GM23338 (cell line): ENCODE results near the gene RGS17. TPM values are rescaled to one million over a fixed set of nuclear protein-coding genes. Genes with fewer than 3 reads are reported as not detected.

ENCODE experiments used
- ATAC-seq: fragments of 200-7000 bp; cut with Tn5 transposase; 3 replicates; pipeline ENCODE4 v1.9.1; 2020
- DNase-seq: peaks from one replicate; pipeline ENCODE4 v3.0.0-alpha.2; 2015; ENCODE audit warnings: low spot score
- H2AFZ ChIP-seq: fragments of 200-600 bp; sonication (generic); 2 replicates; pipeline ENCODE4 v1.8.0; 2016; ENCODE audit warnings: antibody characterized with exemption, mild to moderate bottlenecking, moderate library complexity
- H3F3A ChIP-seq: fragments of 200-600 bp; sonication (generic); replicated peaks from 2 replicates; pipeline ENCODE4 v1.8.0; 2017; ENCODE audit warnings: antibody characterized with exemption, mixed run types, low read depth
- H3K27ac ChIP-seq: fragments of 200-600 bp; sonication (generic); 2 replicates; pipeline ENCODE4 v1.6.1; 2016; ENCODE audit warnings: low read depth
- H3K27me3 ChIP-seq: fragments of 200-600 bp; sonication (generic); 2 replicates; pipeline ENCODE4 v1.8.0; 2016; ENCODE audit warnings: mild to moderate bottlenecking, mixed run types, moderate library complexity; ENCODE audit not compliant: insufficient read depth
- H3K36me3 ChIP-seq: fragments of 200-600 bp; sonication (generic); 2 replicates; pipeline ENCODE4 v1.8.0; 2016; ENCODE audit warnings: mild to moderate bottlenecking; ENCODE audit not compliant: insufficient read depth
- H3K4me1 ChIP-seq: fragments of 200-600 bp; sonication (generic); 2 replicates; pipeline ENCODE4 v1.8.0; 2016; ENCODE audit warnings: mild to moderate bottlenecking, moderate library complexity; ENCODE audit not compliant: insufficient read depth
- H3K4me2 ChIP-seq: fragments of 200-600 bp; sonication (generic); 2 replicates; pipeline ENCODE4 v1.7.1; 2017; ENCODE audit warnings: mixed run types
- H3K4me3 ChIP-seq: fragments of 200-600 bp; sonication (generic); 2 replicates; pipeline ENCODE4 v1.6.1; 2016; ENCODE audit warnings: mixed run types
- H3K79me2 ChIP-seq: fragments of 200-600 bp; sonication (generic); replicated peaks from 2 replicates; pipeline ENCODE4 v1.8.0; 2017; ENCODE audit warnings: mild to moderate bottlenecking; ENCODE audit not compliant: insufficient read depth
- H3K9me2 ChIP-seq: fragments of 200-600 bp; sonication (generic); 2 replicates; pipeline ENCODE4 v1.8.0; 2017; ENCODE audit not compliant: insufficient read depth
- H4K20me1 ChIP-seq: fragments of 200-600 bp; sonication (generic); replicated peaks from 2 replicates; pipeline ENCODE4 v1.8.0; 2017; ENCODE audit warnings: mild to moderate bottlenecking; ENCODE audit not compliant: insufficient read depth
- H3K27ac Mint-ChIP-seq: 2 replicates; pipeline ENCODE4 v1.8.0; 2020; ENCODE audit warnings: inconsistent platforms, mild to moderate bottlenecking, moderate library complexity, mixed read lengths
- H3K27me3 Mint-ChIP-seq: 3 replicates; pipeline ENCODE4 v1.8.0; 2022; ENCODE audit warnings: low read depth, mild to moderate bottlenecking, moderate library complexity, mixed read lengths, inconsistent platforms; ENCODE audit not compliant: insufficient read depth, poor library complexity
- H3K36me3 Mint-ChIP-seq: 3 replicates; pipeline ENCODE4 v1.8.0; 2021; ENCODE audit warnings: low read depth, mild to moderate bottlenecking, inconsistent platforms, moderate library complexity, mixed read lengths
- H3K4me1 Mint-ChIP-seq: 3 replicates; pipeline ENCODE4 v1.8.0; 2020; ENCODE audit warnings: mild to moderate bottlenecking, inconsistent platforms, mixed read lengths
- H3K4me3 Mint-ChIP-seq: 3 replicates; pipeline ENCODE4 v1.8.0; 2021; ENCODE audit warnings: moderate library complexity, mild to moderate bottlenecking, inconsistent platforms, mixed read lengths
- H3K9me3 Mint-ChIP-seq: 3 replicates; pipeline ENCODE4 v1.8.0; 2020; ENCODE audit warnings: moderate library complexity, mild to moderate bottlenecking, inconsistent platforms, mixed read lengths
- CREB1 ChIP-seq: fragments of 250-450 bp; sonication (Bioruptor Pico); IDR thresholded peaks from 2 replicates; pipeline ENCODE4 v1.5.0; 2020; ENCODE audit warnings: low read depth, mild to moderate bottlenecking, moderate library complexity
- EZH2 ChIP-seq: fragments of 200-600 bp; sonication (generic); IDR thresholded peaks from one replicate; pipeline ENCODE4 v1.8.0; 2017; ENCODE audit warnings: antibody characterized with exemption, mild to moderate bottlenecking, low read depth; ENCODE audit not compliant: unreplicated experiment
- EZH2phosphoT487 ChIP-seq: fragments of 200-600 bp; sonication (generic); IDR thresholded peaks from one replicate; pipeline ENCODE4 v1.8.1; 2018; ENCODE audit warnings: antibody characterized with exemption; ENCODE audit not compliant: unreplicated experiment
- JUNB ChIP-seq: IDR thresholded peaks from one replicate; pipeline ENCODE4 v1.6.1; 2016; ENCODE audit warnings: antibody characterized with exemption; ENCODE audit not compliant: unreplicated experiment
- NANOG ChIP-seq: IDR thresholded peaks from 2 replicates; pipeline ENCODE4 v1.6.1; 2016; ENCODE audit warnings: antibody characterized with exemption, borderline replicate concordance
- POLR2AphosphoS5 ChIP-seq: IDR thresholded peaks from 2 replicates; pipeline ENCODE4 v1.6.1; 2016; ENCODE audit warnings: antibody characterized with exemption, low read depth
- STAT1 ChIP-seq: IDR thresholded peaks from one replicate; pipeline ENCODE4 v1.6.1; 2016; ENCODE audit warnings: antibody characterized with exemption; ENCODE audit not compliant: unreplicated experiment
- ZNF114 ChIP-seq: fragments of 250-450 bp; sonication (Bioruptor Pico); IDR thresholded peaks from 2 replicates; pipeline ENCODE4 v1.5.0; 2020; ENCODE audit warnings: mild to moderate bottlenecking, moderate library complexity
- ZNF331 ChIP-seq: fragments of 250-450 bp; sonication (Bioruptor Pico); IDR thresholded peaks from 2 replicates; pipeline ENCODE4 v1.5.0; 2020; ENCODE audit warnings: low read depth, mild to moderate bottlenecking, moderate library complexity
- polyA plus RNA-seq: library from polyadenylated mRNA; unstranded; fragments of >200 nt; fragmentation: Nextera tagmentation; extraction: Ambion mirVana; gene quantifications from 2 replicates; pipeline ENCODE4 v1.2.1, GENCODE V29; 2016
- total RNA-seq: library from RNA; depleted of rRNA; stranded (reverse); fragments of >200 nt; shearing (Covaris generic); gene quantifications from 2 replicates; pipeline ENCODE4 v1.2.3, GENCODE V29; 2014
- TF ChIP-seq, protein P1 (sequence below), 2 experiments: fragments of 200-600 bp in 1 of 2; sonication (generic) in 1 of 2; conservative IDR thresholded peaks; 2 replicates each; pipeline versions ENCODE4 v1.5.1 to v1.6.1; 2016 to 2017; ENCODE audit warnings: antibody characterized with exemption in 2 of 2, low read depth in 2 of 2, mild to moderate bottlenecking in 2 of 2, moderate library complexity in 1 of 2
- TF ChIP-seq, protein P2 (sequence below): IDR thresholded peaks from one replicate; pipeline ENCODE4 v1.6.1; 2018; ENCODE audit warnings: antibody characterized with exemption; ENCODE audit not compliant: unreplicated experiment
- TF ChIP-seq, protein P3 (sequence below): IDR thresholded peaks from 2 replicates; pipeline ENCODE4 v1.6.1; 2016; ENCODE audit warnings: antibody characterized with exemption
- TF ChIP-seq, protein P4 (sequence below): fragments of 250-450 bp; sonication (Bioruptor Pico); IDR thresholded peaks from 2 replicates; pipeline ENCODE4 v1.5.0; 2020; ENCODE audit warnings: mild to moderate bottlenecking, moderate library complexity

RGS17 gene
- total and polyA plus RNA-seq, 2 experiments from 2014 or later: 12.1 to 12.3 TPM

DNA sequence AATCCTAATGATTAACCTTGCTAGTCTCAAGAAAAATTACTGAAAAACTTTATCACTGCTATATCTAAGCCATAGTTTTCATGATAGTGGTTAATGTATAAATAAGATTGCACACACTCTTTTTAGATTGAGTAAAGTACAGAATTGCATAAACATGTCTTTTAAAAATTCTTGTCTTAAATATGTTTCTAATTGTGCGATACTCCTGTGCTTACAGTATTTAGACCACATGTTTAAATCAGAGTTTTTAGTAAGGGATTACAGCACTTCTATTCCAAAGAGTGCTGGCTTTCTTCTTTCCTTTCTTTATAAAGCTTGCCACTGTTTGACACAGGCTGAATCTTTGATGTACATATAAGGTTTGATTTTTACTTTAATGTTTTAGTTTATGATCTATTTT lies 36.8 kb upstream of the RGS17 start:
- Histone ChIP-seq H3K4me1 (no peaks in the 10 kb centered on the region), H3K9me2 (no peaks in the 10 kb centered on the region; the same call in 1 of the 2 replicates), H2AFZ (no peak overlapping the region), H3F3A (no peaks in the 10 kb centered on the region), H3K79me2 (no peaks in the 10 kb centered on the region), H3K4me2 (no peak overlapping the region), H3K27me3 (no peaks in the 10 kb centered on the region), H3K27ac (no peak overlapping the region), H4K20me1 (no peaks in the 10 kb centered on the region), H3K4me3 (no peak overlapping the region), H3K36me3 (no peaks in the 10 kb centered on the region)
- Mint-ChIP-seq H3K27me3 (no peaks in the 10 kb centered on the region), H3K4me3 (no peak overlapping the region), H3K9me3 (no peaks in the 10 kb centered on the region), H3K4me1 (peaks cover 4% of the 10 kb centered on the region; the same call in 2 of the 3 replicates), H3K36me3 (no peaks in the 10 kb centered on the region), H3K27ac (peak overlapping the region; percentile 56; the same call in 1 of the 2 replicates)
- DNase-seq: no peak
- ATAC-seq: no peak
- TF ChIP-seq EZH2phosphoT487 (no peak), STAT1 (no peak), ZNF114 (CRISPR knock-in tag) (no peak), NANOG (no peak), JUNB (no peak), CREB1 (CRISPR knock-in tag) (no peak), EZH2 (no peak), ZNF331 (CRISPR knock-in tag) (no peak), POLR2AphosphoS5 (no peak)
- TF ChIP-seq, protein P1, sequence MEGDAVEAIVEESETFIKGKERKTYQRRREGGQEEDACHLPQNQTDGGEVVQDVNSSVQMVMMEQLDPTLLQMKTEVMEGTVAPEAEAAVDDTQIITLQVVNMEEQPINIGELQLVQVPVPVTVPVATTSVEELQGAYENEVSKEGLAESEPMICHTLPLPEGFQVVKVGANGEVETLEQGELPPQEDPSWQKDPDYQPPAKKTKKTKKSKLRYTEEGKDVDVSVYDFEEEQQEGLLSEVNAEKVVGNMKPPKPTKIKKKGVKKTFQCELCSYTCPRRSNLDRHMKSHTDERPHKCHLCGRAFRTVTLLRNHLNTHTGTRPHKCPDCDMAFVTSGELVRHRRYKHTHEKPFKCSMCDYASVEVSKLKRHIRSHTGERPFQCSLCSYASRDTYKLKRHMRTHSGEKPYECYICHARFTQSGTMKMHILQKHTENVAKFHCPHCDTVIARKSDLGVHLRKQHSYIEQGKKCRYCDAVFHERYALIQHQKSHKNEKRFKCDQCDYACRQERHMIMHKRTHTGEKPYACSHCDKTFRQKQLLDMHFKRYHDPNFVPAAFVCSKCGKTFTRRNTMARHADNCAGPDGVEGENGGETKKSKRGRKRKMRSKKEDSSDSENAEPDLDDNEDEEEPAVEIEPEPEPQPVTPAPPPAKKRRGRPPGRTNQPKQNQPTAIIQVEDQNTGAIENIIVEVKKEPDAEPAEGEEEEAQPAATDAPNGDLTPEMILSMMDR (conservative IDR thresholded peaks at IDR 0.05; ENCODE audit: low read depth in 2 of 2): no peak
- TF ChIP-seq, protein P2, sequence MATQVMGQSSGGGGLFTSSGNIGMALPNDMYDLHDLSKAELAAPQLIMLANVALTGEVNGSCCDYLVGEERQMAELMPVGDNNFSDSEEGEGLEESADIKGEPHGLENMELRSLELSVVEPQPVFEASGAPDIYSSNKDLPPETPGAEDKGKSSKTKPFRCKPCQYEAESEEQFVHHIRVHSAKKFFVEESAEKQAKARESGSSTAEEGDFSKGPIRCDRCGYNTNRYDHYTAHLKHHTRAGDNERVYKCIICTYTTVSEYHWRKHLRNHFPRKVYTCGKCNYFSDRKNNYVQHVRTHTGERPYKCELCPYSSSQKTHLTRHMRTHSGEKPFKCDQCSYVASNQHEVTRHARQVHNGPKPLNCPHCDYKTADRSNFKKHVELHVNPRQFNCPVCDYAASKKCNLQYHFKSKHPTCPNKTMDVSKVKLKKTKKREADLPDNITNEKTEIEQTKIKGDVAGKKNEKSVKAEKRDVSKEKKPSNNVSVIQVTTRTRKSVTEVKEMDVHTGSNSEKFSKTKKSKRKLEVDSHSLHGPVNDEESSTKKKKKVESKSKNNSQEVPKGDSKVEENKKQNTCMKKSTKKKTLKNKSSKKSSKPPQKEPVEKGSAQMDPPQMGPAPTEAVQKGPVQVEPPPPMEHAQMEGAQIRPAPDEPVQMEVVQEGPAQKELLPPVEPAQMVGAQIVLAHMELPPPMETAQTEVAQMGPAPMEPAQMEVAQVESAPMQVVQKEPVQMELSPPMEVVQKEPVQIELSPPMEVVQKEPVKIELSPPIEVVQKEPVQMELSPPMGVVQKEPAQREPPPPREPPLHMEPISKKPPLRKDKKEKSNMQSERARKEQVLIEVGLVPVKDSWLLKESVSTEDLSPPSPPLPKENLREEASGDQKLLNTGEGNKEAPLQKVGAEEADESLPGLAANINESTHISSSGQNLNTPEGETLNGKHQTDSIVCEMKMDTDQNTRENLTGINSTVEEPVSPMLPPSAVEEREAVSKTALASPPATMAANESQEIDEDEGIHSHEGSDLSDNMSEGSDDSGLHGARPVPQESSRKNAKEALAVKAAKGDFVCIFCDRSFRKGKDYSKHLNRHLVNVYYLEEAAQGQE: no peak
- TF ChIP-seq, protein P3, sequence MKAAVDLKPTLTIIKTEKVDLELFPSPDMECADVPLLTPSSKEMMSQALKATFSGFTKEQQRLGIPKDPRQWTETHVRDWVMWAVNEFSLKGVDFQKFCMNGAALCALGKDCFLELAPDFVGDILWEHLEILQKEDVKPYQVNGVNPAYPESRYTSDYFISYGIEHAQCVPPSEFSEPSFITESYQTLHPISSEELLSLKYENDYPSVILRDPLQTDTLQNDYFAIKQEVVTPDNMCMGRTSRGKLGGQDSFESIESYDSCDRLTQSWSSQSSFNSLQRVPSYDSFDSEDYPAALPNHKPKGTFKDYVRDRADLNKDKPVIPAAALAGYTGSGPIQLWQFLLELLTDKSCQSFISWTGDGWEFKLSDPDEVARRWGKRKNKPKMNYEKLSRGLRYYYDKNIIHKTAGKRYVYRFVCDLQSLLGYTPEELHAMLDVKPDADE: no peak
- TF ChIP-seq, protein P4, sequence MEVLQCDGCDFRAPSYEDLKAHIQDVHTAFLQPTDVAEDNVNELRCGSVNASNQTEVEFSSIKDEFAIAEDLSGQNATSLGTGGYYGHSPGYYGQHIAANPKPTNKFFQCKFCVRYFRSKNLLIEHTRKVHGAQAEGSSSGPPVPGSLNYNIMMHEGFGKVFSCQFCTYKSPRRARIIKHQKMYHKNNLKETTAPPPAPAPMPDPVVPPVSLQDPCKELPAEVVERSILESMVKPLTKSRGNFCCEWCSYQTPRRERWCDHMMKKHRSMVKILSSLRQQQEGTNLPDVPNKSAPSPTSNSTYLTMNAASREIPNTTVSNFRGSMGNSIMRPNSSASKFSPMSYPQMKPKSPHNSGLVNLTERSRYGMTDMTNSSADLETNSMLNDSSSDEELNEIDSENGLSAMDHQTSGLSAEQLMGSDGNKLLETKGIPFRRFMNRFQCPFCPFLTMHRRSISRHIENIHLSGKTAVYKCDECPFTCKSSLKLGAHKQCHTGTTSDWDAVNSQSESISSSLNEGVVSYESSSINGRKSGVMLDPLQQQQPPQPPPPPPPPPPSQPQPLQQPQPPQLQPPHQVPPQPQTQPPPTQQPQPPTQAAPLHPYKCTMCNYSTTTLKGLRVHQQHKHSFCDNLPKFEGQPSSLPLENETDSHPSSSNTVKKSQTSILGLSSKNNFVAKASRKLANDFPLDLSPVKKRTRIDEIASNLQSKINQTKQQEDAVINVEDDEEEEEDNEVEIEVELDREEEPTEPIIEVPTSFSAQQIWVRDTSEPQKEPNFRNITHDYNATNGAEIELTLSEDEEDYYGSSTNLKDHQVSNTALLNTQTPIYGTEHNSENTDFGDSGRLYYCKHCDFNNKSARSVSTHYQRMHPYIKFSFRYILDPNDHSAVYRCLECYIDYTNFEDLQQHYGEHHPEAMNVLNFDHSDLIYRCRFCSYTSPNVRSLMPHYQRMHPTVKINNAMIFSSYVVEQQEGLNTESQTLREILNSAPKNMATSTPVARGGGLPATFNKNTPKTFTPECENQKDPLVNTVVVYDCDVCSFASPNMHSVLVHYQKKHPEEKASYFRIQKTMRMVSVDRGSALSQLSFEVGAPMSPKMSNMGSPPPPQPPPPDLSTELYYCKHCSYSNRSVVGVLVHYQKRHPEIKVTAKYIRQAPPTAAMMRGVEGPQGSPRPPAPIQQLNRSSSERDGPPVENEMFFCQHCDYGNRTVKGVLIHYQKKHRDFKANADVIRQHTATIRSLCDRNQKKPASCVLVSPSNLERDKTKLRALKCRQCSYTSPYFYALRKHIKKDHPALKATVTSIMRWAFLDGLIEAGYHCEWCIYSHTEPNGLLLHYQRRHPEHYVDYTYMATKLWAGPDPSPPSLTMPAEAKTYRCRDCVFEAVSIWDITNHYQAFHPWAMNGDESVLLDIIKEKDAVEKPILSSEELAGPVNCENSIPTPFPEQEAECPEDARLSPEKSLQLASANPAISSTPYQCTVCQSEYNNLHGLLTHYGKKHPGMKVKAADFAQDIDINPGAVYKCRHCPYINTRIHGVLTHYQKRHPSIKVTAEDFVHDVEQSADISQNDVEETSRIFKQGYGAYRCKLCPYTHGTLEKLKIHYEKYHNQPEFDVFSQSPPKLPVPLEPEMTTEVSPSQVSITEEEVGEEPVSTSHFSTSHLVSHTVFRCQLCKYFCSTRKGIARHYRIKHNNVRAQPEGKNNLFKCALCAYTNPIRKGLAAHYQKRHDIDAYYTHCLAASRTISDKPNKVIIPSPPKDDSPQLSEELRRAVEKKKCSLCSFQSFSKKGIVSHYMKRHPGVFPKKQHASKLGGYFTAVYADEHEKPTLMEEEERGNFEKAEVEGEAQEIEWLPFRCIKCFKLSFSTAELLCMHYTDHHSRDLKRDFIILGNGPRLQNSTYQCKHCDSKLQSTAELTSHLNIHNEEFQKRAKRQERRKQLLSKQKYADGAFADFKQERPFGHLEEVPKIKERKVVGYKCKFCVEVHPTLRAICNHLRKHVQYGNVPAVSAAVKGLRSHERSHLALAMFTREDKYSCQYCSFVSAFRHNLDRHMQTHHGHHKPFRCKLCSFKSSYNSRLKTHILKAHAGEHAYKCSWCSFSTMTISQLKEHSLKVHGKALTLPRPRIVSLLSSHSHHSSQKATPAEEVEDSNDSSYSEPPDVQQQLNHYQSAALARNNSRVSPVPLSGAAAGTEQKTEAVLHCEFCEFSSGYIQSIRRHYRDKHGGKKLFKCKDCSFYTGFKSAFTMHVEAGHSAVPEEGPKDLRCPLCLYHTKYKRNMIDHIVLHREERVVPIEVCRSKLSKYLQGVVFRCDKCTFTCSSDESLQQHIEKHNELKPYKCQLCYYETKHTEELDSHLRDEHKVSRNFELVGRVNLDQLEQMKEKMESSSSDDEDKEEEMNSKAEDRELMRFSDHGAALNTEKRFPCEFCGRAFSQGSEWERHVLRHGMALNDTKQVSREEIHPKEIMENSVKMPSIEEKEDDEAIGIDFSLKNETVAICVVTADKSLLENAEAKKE (CRISPR knock-in tag): no peak
